Gastrocnemius medialis (tissue), 4 donors: ENCODE results near the gene PLAC9.

Experiments
- POLR2A ChIP-seq, 2 donors: fragments of 450-650 bp; IDR thresholded peaks; one replicate each; pipeline ENCODE4 v1.6.1; 2017; ENCODE audit warnings: antibody characterized with exemption in 2 of 2, mild to moderate bottlenecking in 2 of 2, moderate library complexity in 2 of 2
- TF ChIP-seq, protein P1 (sequence below), 5 experiments: fragments of 450-650 bp in 3 of 5; fragments of 200-600 bp in 2 of 5; sonication (generic) in 2 of 5; IDR thresholded peaks in 4 of 5; conservative IDR thresholded peaks in 1 of 5; 1 replicate in 4 of 5; 2 replicates in 1 of 5; pipeline ENCODE4 v1.5.1; 2016 to 2019; ENCODE audit warnings: antibody characterized with exemption in 5 of 5, mild to moderate bottlenecking in 3 of 5, moderate library complexity in 3 of 5

DNA sequence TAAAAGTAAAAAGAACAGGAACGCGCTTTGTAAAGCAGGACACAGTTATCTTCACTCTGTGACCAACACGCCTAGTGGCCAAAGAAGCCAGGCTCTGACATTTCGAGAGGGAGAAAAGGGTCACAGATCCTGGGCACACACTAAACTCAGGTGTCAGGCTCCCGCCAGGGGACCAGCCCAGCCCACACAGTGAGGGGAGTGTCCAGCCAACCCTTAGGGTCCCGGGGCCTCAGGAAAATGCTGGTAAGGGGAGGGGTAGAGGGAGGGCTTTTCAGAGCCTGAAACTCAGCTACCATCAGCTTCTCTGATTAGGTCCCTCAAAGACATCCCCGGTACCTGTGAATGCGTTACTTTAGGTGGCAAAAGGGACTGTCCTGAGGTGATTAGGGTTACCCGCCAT, 56.2 kb downstream of the PLAC9 start:
- no peak for TF ChIP-seq POLR2A (IDR thresholded peaks at IDR 0.05)
- TF ChIP-seq, protein P1, sequence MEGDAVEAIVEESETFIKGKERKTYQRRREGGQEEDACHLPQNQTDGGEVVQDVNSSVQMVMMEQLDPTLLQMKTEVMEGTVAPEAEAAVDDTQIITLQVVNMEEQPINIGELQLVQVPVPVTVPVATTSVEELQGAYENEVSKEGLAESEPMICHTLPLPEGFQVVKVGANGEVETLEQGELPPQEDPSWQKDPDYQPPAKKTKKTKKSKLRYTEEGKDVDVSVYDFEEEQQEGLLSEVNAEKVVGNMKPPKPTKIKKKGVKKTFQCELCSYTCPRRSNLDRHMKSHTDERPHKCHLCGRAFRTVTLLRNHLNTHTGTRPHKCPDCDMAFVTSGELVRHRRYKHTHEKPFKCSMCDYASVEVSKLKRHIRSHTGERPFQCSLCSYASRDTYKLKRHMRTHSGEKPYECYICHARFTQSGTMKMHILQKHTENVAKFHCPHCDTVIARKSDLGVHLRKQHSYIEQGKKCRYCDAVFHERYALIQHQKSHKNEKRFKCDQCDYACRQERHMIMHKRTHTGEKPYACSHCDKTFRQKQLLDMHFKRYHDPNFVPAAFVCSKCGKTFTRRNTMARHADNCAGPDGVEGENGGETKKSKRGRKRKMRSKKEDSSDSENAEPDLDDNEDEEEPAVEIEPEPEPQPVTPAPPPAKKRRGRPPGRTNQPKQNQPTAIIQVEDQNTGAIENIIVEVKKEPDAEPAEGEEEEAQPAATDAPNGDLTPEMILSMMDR (IDR thresholded peaks at IDR 0.05 in 4 of 5, conservative IDR thresholded peaks at IDR 0.05 in 1 of 5) = no peak
